Epithelial cell of esophagus (primary cell): ENCODE results near the gene OR13J1.

ENCODE experiments used
- DNase-seq: peaks from one replicate; pipeline ENCODE4 v3.0.0; 2010; ENCODE audit warnings: low read depth
- H3K4me3 ChIP-seq: 2 replicates; pipeline ENCODE4 v1.5.1; 2011; ENCODE audit warnings: mild to moderate bottlenecking, low read length, control low read depth
- CTCF ChIP-seq: IDR thresholded peaks from 2 replicates; pipeline ENCODE4 v1.5.1; 2011; ENCODE audit warnings: low read depth, mild to moderate bottlenecking, low read length, control low read depth, inconsistent platforms; ENCODE audit not compliant: insufficient read depth; ENCODE audit errors: missing control alignments

Gene OR13J1

GRCh38 chr9:35882263-35882848 lies 12.2 kb upstream of the OR13J1 start:
- TF ChIP-seq CTCF: peak; percentile 100
- DNase-seq: peak; percentile 79
- no peak overlapping the region for H3K4me3 ChIP-seq

- no peak overlapping the region for H3K4me3 ChIP-seq
- TF ChIP-seq CTCF: no peak
- DNase-seq: no peak
Observed at GRCh38 chr9:35872505-35872904, 2.3 kb upstream of the OR13J1 start.

GRCh38 chr9:35871545-35871944 lies 1.3 kb upstream of the OR13J1 start:
- DNase-seq: peak; percentile 43
- no peak for TF ChIP-seq CTCF
- no peak overlapping the region for H3K4me3 ChIP-seq

GRCh38 chr9:35869621-35870216 lies 482 bp downstream of the OR13J1 start:
- no peak for TF ChIP-seq CTCF
- peak; percentile 49 for DNase-seq
- no peak overlapping the region for H3K4me3 ChIP-seq

- no peak for TF ChIP-seq CTCF
- no peak for DNase-seq
- no peak overlapping the region for H3K4me3 ChIP-seq
Observed at GRCh38 chr9:35868933-35869332, 1.3 kb downstream of the OR13J1 start.

- DNase-seq: no peak
- H3K4me3 ChIP-seq: no peak overlapping the region
- no peak for TF ChIP-seq CTCF
Observed at GRCh38 chr9:35867538-35867937, 2.7 kb downstream of the OR13J1 start.

- TF ChIP-seq CTCF: no peak
- no peak for DNase-seq
- H3K4me3 ChIP-seq: no peak overlapping the region
Observed at GRCh38 chr9:35864695-35865255, 5.4 kb downstream of the OR13J1 start.
